H9 (cell line): Measurements from ENCODE around the gene AHNAK2. TPM values are rescaled to one million over a fixed set of nuclear protein-coding genes. Genes with fewer than 3 reads are reported as not detected.

Source experiments
- DNase-seq: peaks from one replicate; pipeline ENCODE4 v3.0.0-alpha.2; 2017
- H2AFZ ChIP-seq: one replicate; pipeline ENCODE4 v1.6.1; 2013; ENCODE audit warnings: mild to moderate bottlenecking, low read length, control low read depth, moderate library complexity
- H2AK5ac ChIP-seq: 2 replicates; pipeline ENCODE4 v1.6.1; 2013; ENCODE audit warnings: low read length, control low read depth, mixed read lengths; ENCODE audit not compliant: insufficient read length
- H2BK120ac ChIP-seq: one replicate; pipeline ENCODE4 v1.6.1; 2013; ENCODE audit warnings: low read depth, mild to moderate bottlenecking, low read length, control low read depth, inconsistent platforms; ENCODE audit not compliant: poor library complexity, severe bottlenecking
- H2BK12ac ChIP-seq: 2 replicates; pipeline ENCODE4 v1.6.1; 2013; ENCODE audit warnings: low read length, control low read depth, mixed read lengths, low read depth; ENCODE audit not compliant: insufficient read length
- H2BK15ac ChIP-seq: 2 replicates; pipeline ENCODE4 v1.6.1; 2013; ENCODE audit warnings: low read depth, low read length, control low read depth
- H2BK20ac ChIP-seq: one replicate; pipeline ENCODE4 v1.6.1; 2013; ENCODE audit warnings: low read depth, mild to moderate bottlenecking, low read length, control low read depth, inconsistent platforms; ENCODE audit not compliant: poor library complexity, severe bottlenecking
- H2BK5ac ChIP-seq: 2 replicates; pipeline ENCODE4 v1.6.1; 2013; ENCODE audit warnings: low read length, control low read depth, mixed read lengths; ENCODE audit not compliant: insufficient read length
- H3K14ac ChIP-seq: 2 replicates; pipeline ENCODE4 v1.6.1; 2013; ENCODE audit warnings: low read length, control low read depth; ENCODE audit not compliant: insufficient read depth
- H3K18ac ChIP-seq: 2 replicates; pipeline ENCODE4 v1.6.1; 2013; ENCODE audit warnings: low read depth, mild to moderate bottlenecking, mixed read lengths, low read length, control low read depth; ENCODE audit not compliant: insufficient read length
- H3K23ac ChIP-seq: 2 replicates; pipeline ENCODE4 v1.6.1; 2013; ENCODE audit warnings: low read length, control low read depth, mixed read lengths, low read depth; ENCODE audit not compliant: insufficient read length
- H3K23me2 ChIP-seq: 2 replicates; pipeline ENCODE4 v1.6.1; 2013; ENCODE audit warnings: low read depth, mild to moderate bottlenecking, mixed read lengths, low read length, control low read depth; ENCODE audit not compliant: insufficient read length, poor library complexity, severe bottlenecking
- H3K27ac ChIP-seq: 2 replicates; pipeline ENCODE4 v1.5.1; 2013; ENCODE audit warnings: low read length, control low read depth, mixed read lengths, low read depth; ENCODE audit not compliant: insufficient read length
- H3K27me3 ChIP-seq: 2 replicates; pipeline ENCODE4 v1.6.1; 2013; ENCODE audit warnings: low read length, control low read depth, inconsistent platforms; ENCODE audit not compliant: insufficient read depth
- H3K4ac ChIP-seq: 2 replicates; pipeline ENCODE4 v1.6.1; 2013; ENCODE audit warnings: low read depth, mild to moderate bottlenecking, control low read depth, inconsistent platforms, low read length, moderate library complexity
- H3K4me1 ChIP-seq: 2 replicates; pipeline ENCODE4 v1.6.1; 2013; ENCODE audit warnings: low read length, control low read depth, inconsistent platforms; ENCODE audit not compliant: insufficient read depth
- H3K4me2 ChIP-seq: 2 replicates; pipeline ENCODE4 v1.6.1; 2013; ENCODE audit warnings: low read length, control low read depth, mixed read lengths; ENCODE audit not compliant: insufficient read length, insufficient read depth
- H3K56ac ChIP-seq: 2 replicates; pipeline ENCODE4 v1.6.1; 2013; ENCODE audit warnings: low read depth, mild to moderate bottlenecking, mixed read lengths, low read length, control low read depth; ENCODE audit not compliant: insufficient read length
- H3K79me1 ChIP-seq: 2 replicates; pipeline ENCODE4 v1.6.1; 2013; ENCODE audit warnings: low read depth, mild to moderate bottlenecking, moderate library complexity, low read length, control low read depth, inconsistent platforms; ENCODE audit not compliant: insufficient read depth, poor library complexity, severe bottlenecking
- H3K79me2 ChIP-seq: 2 replicates; pipeline ENCODE4 v1.6.1; 2013; ENCODE audit warnings: low read length, control low read depth, inconsistent platforms; ENCODE audit not compliant: insufficient read depth
- H3K9ac ChIP-seq: 2 replicates; pipeline ENCODE4 v1.6.1; 2013; ENCODE audit warnings: low read length, control low read depth, mixed read lengths; ENCODE audit not compliant: insufficient read length; ENCODE audit errors: extremely low read depth
- H3K9me3 ChIP-seq: one replicate; pipeline ENCODE4 v1.6.1; 2013; ENCODE audit warnings: low read depth, low read length, inconsistent platforms; ENCODE audit not compliant: control insufficient read depth
- H3T11ph ChIP-seq: one replicate; pipeline ENCODE4 v1.6.1; 2013; ENCODE audit warnings: mild to moderate bottlenecking, low read length, control low read depth, inconsistent platforms
- H4K20me1 ChIP-seq: one replicate; pipeline ENCODE4 v1.6.1; 2013; ENCODE audit not compliant: control insufficient read depth, insufficient read length, insufficient read depth
- H4K5ac ChIP-seq: 2 replicates; pipeline ENCODE4 v1.6.1; 2013; ENCODE audit warnings: low read depth, mild to moderate bottlenecking, mixed read lengths, low read length, control low read depth; ENCODE audit not compliant: insufficient read length
- H4K8ac ChIP-seq: replicated peaks from 2 replicates; pipeline ENCODE4 v1.6.1; 2013; ENCODE audit warnings: low read length, control low read depth, mixed read lengths, low read depth; ENCODE audit not compliant: insufficient read length
- H4K91ac ChIP-seq: 2 replicates; pipeline ENCODE4 v1.6.1; 2013; ENCODE audit warnings: low read depth, mild to moderate bottlenecking, moderate library complexity, mixed read lengths, low read length, control low read depth; ENCODE audit not compliant: insufficient read length
- H3K27ac Mint-ChIP-seq, 3 experiments: 2 replicates in 2 of 3; 3 replicates in 1 of 3; pipeline ENCODE4 v1.8.0; 2020 to 2021; ENCODE audit warnings: mixed read lengths in 3 of 3, mild to moderate bottlenecking in 1 of 3, moderate library complexity in 1 of 3
- H3K27me3 Mint-ChIP-seq: 2 replicates; pipeline ENCODE4 v1.8.0; 2021; ENCODE audit warnings: low read depth, mild to moderate bottlenecking, moderate library complexity, mixed read lengths
- H3K36me3 Mint-ChIP-seq, 3 experiments: 2 replicates in 2 of 3; 3 replicates in 1 of 3; pipeline ENCODE4 v1.8.0; 2020 to 2021; ENCODE audit warnings: low read depth in 3 of 3, mixed read lengths in 3 of 3; ENCODE audit not compliant: insufficient read depth in 1 of 3
- H3K4me1 Mint-ChIP-seq, 2 experiments: 2 replicates each; pipeline ENCODE4 v1.8.0; 2020; ENCODE audit warnings: mixed read lengths in 2 of 2
- H3K4me3 Mint-ChIP-seq, 2 experiments: 2 replicates in 1 of 2; 3 replicates in 1 of 2; pipeline ENCODE4 v1.8.0; 2020 to 2021; ENCODE audit warnings: mild to moderate bottlenecking in 2 of 2, mixed read lengths in 2 of 2, moderate library complexity in 1 of 2
- H3K9me3 Mint-ChIP-seq, 2 experiments: 2 replicates in 1 of 2; 3 replicates in 1 of 2; pipeline ENCODE4 v1.8.0; 2020; ENCODE audit warnings: mild to moderate bottlenecking in 2 of 2, mixed read lengths in 2 of 2, moderate library complexity in 1 of 2
- WGBS: extraction: QIAGEN DNeasy Blood & Tissue Kit; methylation state at CpG from one replicate; pipeline ENCODE4 v1.1.7; 2013; ENCODE audit warnings: missing lambda C conversion rate, low lambda C conversion rate, mixed read lengths; ENCODE audit not compliant: insufficient read length; ENCODE audit errors: extremely low coverage; 5-methylcytosine and 5-hydroxymethylcytosine counted together
- total RNA-seq: library from RNA; stranded (reverse); gene quantifications from 2 replicates; pipeline ENCODE4 v1.2.1, GENCODE V29; 2021
- TF ChIP-seq, protein P1 (sequence below): fragments of 200-600 bp; sonication (generic); conservative IDR thresholded peaks from 3 replicates; pipeline ENCODE4 v1.8.0; 2021; ENCODE audit warnings: antibody characterized with exemption, mild to moderate bottlenecking

The AHNAK2 gene
- total RNA-seq, 1 experiment from 2014 or later: 2.8 TPM

DNA sequence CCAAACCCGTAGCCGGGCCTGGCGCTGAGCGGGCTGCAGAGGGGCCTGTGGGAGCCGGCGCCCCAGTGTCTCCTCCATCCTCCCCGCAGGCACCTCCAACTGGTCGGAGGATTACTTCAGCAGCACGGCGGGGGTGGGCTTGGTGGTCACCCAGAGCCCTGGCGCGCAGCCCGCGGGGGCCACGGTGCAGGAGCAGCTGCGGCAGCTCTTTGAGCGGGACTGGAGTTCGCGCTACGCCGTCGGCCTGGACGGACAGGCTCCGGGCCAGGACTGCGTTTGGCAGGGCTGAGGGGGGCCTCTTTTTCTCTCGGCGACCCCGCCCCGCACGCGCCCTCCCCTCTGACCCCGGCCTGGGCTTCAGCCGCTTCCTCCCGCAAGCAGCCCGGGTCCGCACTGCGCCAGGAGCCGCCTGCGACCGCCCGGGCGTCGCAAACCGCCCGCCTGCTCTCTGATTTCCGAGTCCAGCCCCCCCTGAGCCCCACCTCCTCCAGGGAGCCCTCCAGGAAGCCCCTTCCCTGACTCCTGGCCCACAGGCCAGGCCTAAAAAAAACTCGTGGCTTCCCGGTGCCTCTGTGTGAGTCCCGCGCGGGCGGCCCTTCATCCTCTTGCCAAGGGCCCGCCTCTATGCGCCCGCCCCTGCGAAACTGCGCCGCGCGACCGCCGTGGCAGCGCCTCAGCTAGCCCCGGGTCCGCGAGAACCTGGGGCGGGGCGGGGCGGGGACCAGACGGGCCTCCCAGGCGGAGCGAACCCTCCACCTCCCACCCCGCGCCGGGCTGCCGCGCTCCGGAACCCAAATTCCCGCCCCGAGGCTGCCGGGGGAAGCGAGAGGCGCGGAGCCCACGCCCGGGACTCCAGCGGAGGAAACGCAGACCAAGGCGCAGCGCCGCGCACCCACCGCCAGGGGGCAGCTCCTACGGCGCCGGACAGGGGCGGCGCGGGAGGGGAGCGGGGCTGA, 45.2 kb downstream of the AHNAK2 start:
- Histone ChIP-seq H2BK120ac (no peak overlapping the region), H3K27ac (no peak overlapping the region), H3K23me2 (no peaks in the 10 kb centered on the region), H2BK15ac (no peak overlapping the region), H2AK5ac (no peak overlapping the region), H3K23ac (no peak overlapping the region), H2BK12ac (no peak overlapping the region), H3K79me1 (no peaks in the 10 kb centered on the region), H3K9ac (no peak overlapping the region), H3K56ac (no peak overlapping the region), H3K4me2 (peak overlapping the region; percentile 45), H3T11ph (no peak overlapping the region), H4K5ac (no peak overlapping the region), H3K9me3 (no peaks in the 10 kb centered on the region), H4K91ac (no peak overlapping the region), H4K8ac (no peak overlapping the region), H3K14ac (no peak overlapping the region), H2BK20ac (no peak overlapping the region), H3K18ac (no peak overlapping the region), H3K27me3 (peaks cover 30% of the 10 kb centered on the region; the same call in 1 of the 2 replicates), H2AFZ (no peak overlapping the region), H4K20me1 (no peaks in the 10 kb centered on the region), H3K79me2 (no peaks in the 10 kb centered on the region), H3K4ac (no peak overlapping the region), H3K4me1 (no peaks in the 10 kb centered on the region), H2BK5ac (no peak overlapping the region)
- H3K4me3 Mint-ChIP-seq: peak overlapping the region; percentile 56 to 74
- H3K27ac Mint-ChIP-seq: no peak overlapping the region
- WGBS: no CpG with 5 or more reads among the region's 100 CpGs
- TF ChIP-seq, protein P1, sequence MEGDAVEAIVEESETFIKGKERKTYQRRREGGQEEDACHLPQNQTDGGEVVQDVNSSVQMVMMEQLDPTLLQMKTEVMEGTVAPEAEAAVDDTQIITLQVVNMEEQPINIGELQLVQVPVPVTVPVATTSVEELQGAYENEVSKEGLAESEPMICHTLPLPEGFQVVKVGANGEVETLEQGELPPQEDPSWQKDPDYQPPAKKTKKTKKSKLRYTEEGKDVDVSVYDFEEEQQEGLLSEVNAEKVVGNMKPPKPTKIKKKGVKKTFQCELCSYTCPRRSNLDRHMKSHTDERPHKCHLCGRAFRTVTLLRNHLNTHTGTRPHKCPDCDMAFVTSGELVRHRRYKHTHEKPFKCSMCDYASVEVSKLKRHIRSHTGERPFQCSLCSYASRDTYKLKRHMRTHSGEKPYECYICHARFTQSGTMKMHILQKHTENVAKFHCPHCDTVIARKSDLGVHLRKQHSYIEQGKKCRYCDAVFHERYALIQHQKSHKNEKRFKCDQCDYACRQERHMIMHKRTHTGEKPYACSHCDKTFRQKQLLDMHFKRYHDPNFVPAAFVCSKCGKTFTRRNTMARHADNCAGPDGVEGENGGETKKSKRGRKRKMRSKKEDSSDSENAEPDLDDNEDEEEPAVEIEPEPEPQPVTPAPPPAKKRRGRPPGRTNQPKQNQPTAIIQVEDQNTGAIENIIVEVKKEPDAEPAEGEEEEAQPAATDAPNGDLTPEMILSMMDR: peak; percentile 76
- DNase-seq: peak; percentile 75
- no peaks in the 10 kb centered on the region for H3K36me3 Mint-ChIP-seq
- peaks cover 2 to 12% of the 10 kb centered on the region in 2 experiments; a peak in 3 of 4 replicates for H3K4me1 Mint-ChIP-seq
- peaks cover 86% of the 10 kb centered on the region for H3K27me3 Mint-ChIP-seq
- peaks cover 0 to under 1% of the 10 kb centered on the region in 2 experiments; a peak in 2 of 5 replicates for H3K9me3 Mint-ChIP-seq
